Stomach (tissue), 9 donors: ENCODE measurements around the gene TMEM132D. TPM values are rescaled to one million over a fixed set of nuclear protein-coding genes. Genes with fewer than 3 reads are reported as not detected.

Source experiments
- DNase-seq, 2 donors: peaks; one replicate each; pipeline versions ENCODE4 v3.0.0 to v3.0.0-alpha.2; 2013 to 2019
- H3K27ac ChIP-seq, 5 donors: fragments of 200-600 bp in 4 of 5; sonication (generic) in 4 of 5; one replicate each; pipeline ENCODE4 v1.5.1; 2013 to 2019; ENCODE audit warnings: mild to moderate bottlenecking in 1 of 5, moderate library complexity in 1 of 5
- H3K27me3 ChIP-seq, 3 donors: fragments of 200-600 bp; sonication (generic); one replicate each; pipeline ENCODE4 v1.5.1; 2017 to 2019; ENCODE audit warnings: mixed run types in 1 of 3
- H3K36me3 ChIP-seq, 4 donors: fragments of 200-600 bp; sonication (generic); 1 replicate in 3 of 4; 2 replicates in 1 of 4; pipeline ENCODE4 v1.5.1; 2016 to 2019
- H3K4me1 ChIP-seq, 4 donors: fragments of 200-600 bp; sonication (generic); one replicate each; pipeline ENCODE4 v1.5.1; 2016 to 2019
- H3K4me3 ChIP-seq, 4 donors: fragments of 200-600 bp; sonication (generic) in 3 of 4; one replicate each; pipeline ENCODE4 v1.5.1; 2016 to 2019; ENCODE audit warnings: mild to moderate bottlenecking in 1 of 4
- H3K9me3 ChIP-seq, 4 donors: fragments of 200-600 bp; sonication (generic); one replicate each; pipeline ENCODE4 v1.5.1; 2016 to 2019
- CTCF ChIP-seq, 7 experiments: fragments of 450-650 bp in 4 of 7; fragments of 200-600 bp in 3 of 7; sonication (generic) in 3 of 7; IDR thresholded peaks; one replicate each; pipeline ENCODE4 v1.5.1; 2016 to 2019; ENCODE audit warnings: antibody characterized with exemption in 7 of 7, control low read depth in 2 of 7, mild to moderate bottlenecking in 1 of 7
- EP300 ChIP-seq: sonication (generic); formaldehyde crosslinking; IDR thresholded peaks from one replicate; pipeline ENCODE4 v1.6.1; 2017; ENCODE audit warnings: antibody characterized with exemption
- POLR2A ChIP-seq, 4 donors: fragments of 450-650 bp; IDR thresholded peaks; one replicate each; pipeline ENCODE4 v1.6.1; 2016; ENCODE audit warnings: antibody characterized with exemption in 4 of 4, control low read depth in 2 of 4, mild to moderate bottlenecking in 1 of 4, moderate library complexity in 1 of 4
- POLR2AphosphoS5 ChIP-seq, 3 donors: sonication (generic); formaldehyde crosslinking; IDR thresholded peaks; one replicate each; pipeline ENCODE4 v1.6.1; 2016; ENCODE audit warnings: antibody characterized with exemption in 3 of 3
- WGBS, 5 donors: extraction: QIAGEN DNeasy Blood & Tissue Kit in 3 of 5; methylation state at CpG; one replicate each; pipeline versions ENCODE4 v1.1.5 to v1.1.7; 2013 to 2018; 5-methylcytosine and 5-hydroxymethylcytosine counted together
- intact Hi-C: fragments of 100-400 bp; cut with DNase I; formaldehyde crosslinking; loops from one replicate; pipeline ENCODE4 v1.15.1; 2023; ENCODE audit warnings: low total_unique reads
- polyA plus RNA-seq, 3 donors: library from polyadenylated mRNA; stranded (reverse); fragments of 200-250 nt; gene quantifications; one replicate each; pipeline ENCODE4 v1.2.3, GENCODE V29; 2013
- total RNA-seq, 5 donors: library from RNA; depleted of rRNA; stranded (reverse); fragments of >200 nt; gene quantifications; one replicate each; pipeline versions ENCODE4 v1.1.0 to v1.2.3, GENCODE V29; 2014 to 2016
- donor health status: healthy with polysubstance abuse.
- donor health status: Bipolar disorder and iron deficiency.
- donor health status: healthy.

Gene TMEM132D
- total and polyA plus RNA-seq, 8 donors = 0.29 to 0.92 TPM; not detected in 6

DNA sequence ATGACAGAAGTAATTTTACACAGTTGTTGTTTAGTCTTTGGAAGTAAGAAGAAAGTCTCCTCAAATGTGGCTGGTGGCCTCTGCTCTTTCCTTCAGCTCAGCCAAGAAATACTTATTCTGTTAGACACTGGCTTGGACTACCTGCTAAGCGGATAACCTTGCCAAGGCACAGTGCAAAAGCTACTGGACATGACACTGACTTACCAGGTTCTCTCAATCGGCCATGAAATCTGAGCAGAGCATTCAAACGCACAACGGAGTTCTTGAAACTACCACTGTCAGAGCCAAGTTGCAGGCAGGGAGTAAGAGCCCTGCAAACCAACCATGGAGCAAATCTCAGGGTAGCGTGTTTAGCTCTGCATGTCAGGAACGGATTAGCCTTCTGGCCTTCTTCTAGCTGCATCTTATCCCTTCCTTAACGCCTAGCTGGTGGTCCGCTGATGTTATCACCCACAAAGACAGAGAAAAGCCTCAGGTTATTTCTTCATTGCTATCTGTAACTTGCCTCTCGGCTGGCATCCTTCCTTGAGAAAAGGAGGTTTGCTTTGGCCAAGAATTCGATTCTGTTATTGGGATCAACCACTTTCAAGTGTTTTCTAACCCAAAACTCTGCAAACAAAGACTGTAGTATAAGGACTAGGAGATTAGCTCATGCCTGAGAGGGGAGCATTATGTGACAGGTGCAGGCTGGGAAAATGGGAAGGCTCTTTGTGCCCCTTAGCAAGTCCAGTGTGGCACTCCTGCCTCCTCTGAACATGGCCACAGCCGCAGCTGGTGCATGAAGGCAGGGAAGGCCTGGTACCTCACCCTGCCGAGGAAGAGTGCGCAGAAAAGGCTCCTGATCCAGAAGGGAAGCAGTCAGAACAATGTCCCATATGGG is 827.1 kb downstream of the TMEM132D start:
- Histone ChIP-seq H3K27me3 (peaks cover 0 to 2% (median 0%) of the 10 kb centered on the region in 3 donors), H3K4me1 (no peaks in the 10 kb centered on the region), H3K27ac (no peak overlapping the region), H3K4me3 (no peak overlapping the region), H3K9me3 (no peaks in the 10 kb centered on the region), H3K36me3 (no peaks in the 10 kb centered on the region)
- intact Hi-C loops = no loop called here
- peak in 1 of 2 donors; percentile 2 for DNase-seq
- TF ChIP-seq CTCF (IDR thresholded peaks at IDR 0.05) = no peak
- TF ChIP-seq POLR2AphosphoS5 (IDR thresholded peaks at IDR 0.05) = no peak
- TF ChIP-seq EP300 = no peak
- no peak for TF ChIP-seq POLR2A (IDR thresholded peaks at IDR 0.05)
- 56 to 65% (median 61%) methylated on average over 13 of the region's 13 CpGs for WGBS, 5 donors

GRCh38 chr12:129075460-129076208 is 828.2 kb downstream of the TMEM132D start:
- no peak for TF ChIP-seq POLR2A (IDR thresholded peaks at IDR 0.05)
- TF ChIP-seq CTCF (IDR thresholded peaks at IDR 0.05) = no peak
- WGBS, 5 donors = 31 to 52% (median 45%) methylated on average over 4 of the region's 4 CpGs
- H3K4me1 ChIP-seq = no peaks in the 10 kb centered on the region

DNA sequence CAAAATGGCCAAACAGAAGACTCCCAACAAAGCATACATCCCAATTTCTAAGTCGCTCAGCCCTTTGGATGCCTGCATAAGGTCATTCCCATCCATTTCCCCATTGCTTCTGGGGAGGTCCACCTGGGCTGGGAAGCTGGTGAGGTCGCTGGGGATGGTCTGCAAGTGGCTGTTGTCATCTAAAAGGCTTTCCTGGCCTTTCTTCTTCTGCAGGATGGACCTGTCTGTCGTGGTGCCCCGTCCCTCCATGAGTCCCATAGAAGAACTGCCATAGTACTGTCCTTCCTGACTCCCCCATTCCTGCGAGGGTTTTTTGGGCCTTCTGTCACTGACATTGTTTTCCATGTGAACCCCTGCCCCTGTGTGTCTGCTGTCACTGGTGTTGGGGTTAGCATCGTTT is 829.4 kb downstream of the TMEM132D start:
- TF ChIP-seq POLR2AphosphoS5 (IDR thresholded peaks at IDR 0.05) (no peak), EP300 (no peak)
- H3K36me3 ChIP-seq = no peaks in the 10 kb centered on the region
- intact Hi-C loops = no loop called here
- WGBS, 5 donors = 72 to 80% (median 76%) methylated on average over 6 of the region's 6 CpGs
- no peaks in the 10 kb centered on the region for H3K9me3 ChIP-seq
- H3K4me3 ChIP-seq = no peak overlapping the region
- DNase-seq = no peak
- peaks cover 0 to 2% (median 0%) of the 10 kb centered on the region in 3 donors for H3K27me3 ChIP-seq
- H3K4me1 ChIP-seq = no peaks in the 10 kb centered on the region
- H3K27ac ChIP-seq = no peak overlapping the region

More at GRCh38 chr12:129075460-129076208, 828.2 kb downstream of the TMEM132D start:
- no peak overlapping the region for H3K27ac ChIP-seq
- no peaks in the 10 kb centered on the region for H3K36me3 ChIP-seq
- no peak overlapping the region for H3K4me3 ChIP-seq
- H3K9me3 ChIP-seq = no peaks in the 10 kb centered on the region
- H3K27me3 ChIP-seq = peaks cover 0 to 2% (median 0%) of the 10 kb centered on the region in 3 donors
- DNase-seq = no peak
- intact Hi-C loops = no loop called here

DNA sequence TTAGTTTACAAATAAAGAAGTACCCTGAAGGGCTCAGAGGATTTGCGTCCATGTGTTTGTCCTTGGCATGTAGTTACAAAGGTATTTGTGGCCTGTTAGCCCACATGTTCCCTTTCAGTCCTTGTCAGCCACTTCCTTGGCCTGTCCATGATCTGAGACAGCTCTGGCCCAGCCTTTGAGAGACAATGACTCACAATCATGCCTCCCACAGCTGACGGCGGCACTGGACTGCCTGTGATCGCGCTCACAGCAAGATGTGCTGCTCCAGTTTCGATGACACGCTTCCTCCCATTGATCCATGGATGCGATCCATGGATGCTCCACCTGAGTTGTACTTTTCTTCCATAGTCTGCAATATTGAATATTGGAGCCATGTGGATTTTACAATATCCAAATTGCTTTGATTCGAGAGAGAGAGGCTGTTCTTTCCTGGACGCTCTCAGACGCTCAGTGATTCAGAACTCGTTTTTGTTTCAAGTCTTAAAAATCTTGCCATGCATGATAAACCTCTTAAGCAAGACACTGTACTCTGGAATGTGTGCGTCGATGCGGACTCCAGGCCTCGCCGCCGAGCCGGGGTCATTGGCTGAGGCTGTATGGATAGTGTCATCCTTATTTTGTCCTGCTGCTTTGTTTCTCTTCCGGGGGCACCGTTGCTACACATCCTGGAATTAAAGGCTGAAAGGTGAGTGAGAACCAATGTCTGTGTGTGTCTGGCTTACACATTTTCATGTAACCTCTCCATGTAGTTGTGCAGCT is 830.5 kb downstream of the TMEM132D start:
- Histone ChIP-seq H3K27me3 (peaks cover 0 to 2% (median 0%) of the 10 kb centered on the region in 3 donors), H3K36me3 (no peaks in the 10 kb centered on the region), H3K27ac (no peak overlapping the region), H3K4me1 (no peaks in the 10 kb centered on the region), H3K4me3 (no peak overlapping the region), H3K9me3 (no peaks in the 10 kb centered on the region)
- no peak for TF ChIP-seq POLR2A (IDR thresholded peaks at IDR 0.05)
- TF ChIP-seq EP300 = no peak
- no peak for TF ChIP-seq POLR2AphosphoS5 (IDR thresholded peaks at IDR 0.05)
- no peak for TF ChIP-seq CTCF (IDR thresholded peaks at IDR 0.05)
- whole genome bisulfite sequencing, 5 donors = 88 to 94% (median 89%) methylated on average over 21 of the region's 21 CpGs
- DNase-seq = no peak
- intact Hi-C loops = no loop called here
